ENCODE measurements around the gene UTP4. TPM values are rescaled to one million over a fixed set of nuclear protein-coding genes. Genes with fewer than 3 reads are reported as not detected.
A peak's percentile ranks its signal among the peaks of the same experiment; 100 is the strongest.

UTP4 gene
- total RNA-seq, 4 donors from 2014 or later, result 13.3 to 22.0 (median 15.0) TPM

- intact Hi-C loops (cut with DNase I; ENCODE audit: low total_unique reads), result no loop called here
- TF ChIP-seq, protein P1, sequence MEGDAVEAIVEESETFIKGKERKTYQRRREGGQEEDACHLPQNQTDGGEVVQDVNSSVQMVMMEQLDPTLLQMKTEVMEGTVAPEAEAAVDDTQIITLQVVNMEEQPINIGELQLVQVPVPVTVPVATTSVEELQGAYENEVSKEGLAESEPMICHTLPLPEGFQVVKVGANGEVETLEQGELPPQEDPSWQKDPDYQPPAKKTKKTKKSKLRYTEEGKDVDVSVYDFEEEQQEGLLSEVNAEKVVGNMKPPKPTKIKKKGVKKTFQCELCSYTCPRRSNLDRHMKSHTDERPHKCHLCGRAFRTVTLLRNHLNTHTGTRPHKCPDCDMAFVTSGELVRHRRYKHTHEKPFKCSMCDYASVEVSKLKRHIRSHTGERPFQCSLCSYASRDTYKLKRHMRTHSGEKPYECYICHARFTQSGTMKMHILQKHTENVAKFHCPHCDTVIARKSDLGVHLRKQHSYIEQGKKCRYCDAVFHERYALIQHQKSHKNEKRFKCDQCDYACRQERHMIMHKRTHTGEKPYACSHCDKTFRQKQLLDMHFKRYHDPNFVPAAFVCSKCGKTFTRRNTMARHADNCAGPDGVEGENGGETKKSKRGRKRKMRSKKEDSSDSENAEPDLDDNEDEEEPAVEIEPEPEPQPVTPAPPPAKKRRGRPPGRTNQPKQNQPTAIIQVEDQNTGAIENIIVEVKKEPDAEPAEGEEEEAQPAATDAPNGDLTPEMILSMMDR (IDR thresholded peaks at IDR 0.05), result no peak
- no peak for TF ChIP-seq POLR2A (IDR thresholded peaks at IDR 0.05)
- WGBS, 2 donors, result 1% methylated on average over 25 to 42 of the region's 80 CpGs
- H3K4me3 ChIP-seq (ENCODE audit: low read depth, poor library complexity, severe bottlenecking), result peak within 1 kb of the TSS; percentile 36
- DNase-seq (ENCODE audit: low spot score in 2 of 2), result peak in 1 of 2 donors; percentile 29
These were observed 26.7 kb upstream of the UTP4 start, which contains the start of gene HAS3 for GRCh38 chr16:69105501-69106361. TSS of gene HAS3 (plus strand) at chr16:69105653. CDS start at chr16:69109396, 3,743 bp downstream.

GRCh38 chr16:69106491-69107315 is 25.7 kb upstream of the UTP4 start:
- TF ChIP-seq POLR2A (IDR thresholded peaks at IDR 0.05), result no peak
- TF ChIP-seq, protein P1 (IDR thresholded peaks at IDR 0.05), result no peak

GRCh38 chr16:69107316-69107962 is 25.0 kb upstream of the UTP4 start:
- DNase-seq (ENCODE audit: low spot score in 2 of 2), result no peak
- intact Hi-C loops (cut with DNase I; ENCODE audit: low total_unique reads), result no loop called here
- 4 to 5% methylated on average over 20 of the region's 52 CpGs for WGBS, 2 donors
- H3K4me3 ChIP-seq (ENCODE audit: low read depth, poor library complexity, severe bottlenecking), result peak overlapping the region; percentile 3
- no peak for TF ChIP-seq POLR2A (IDR thresholded peaks at IDR 0.05)
- TF ChIP-seq, protein P1 (IDR thresholded peaks at IDR 0.05), result no peak

More at GRCh38 chr16:69106491-69107315, 25.7 kb upstream of the UTP4 start:
- 0 to 2% methylated on average over 15 to 32 of the region's 55 CpGs for WGBS, 2 donors
- intact Hi-C loops (cut with DNase I; ENCODE audit: low total_unique reads), result no loop called here
- no peak for DNase-seq (ENCODE audit: low spot score in 2 of 2)
- H3K4me3 ChIP-seq (ENCODE audit: low read depth, poor library complexity, severe bottlenecking), result peak overlapping the region; percentile 0

- intact Hi-C loops (cut with DNase I; ENCODE audit: low total_unique reads), result no loop called here
- H3K4me3 ChIP-seq (ENCODE audit: low read depth, poor library complexity, severe bottlenecking), result no peak overlapping the region
- 66 to 70% methylated on average over 9 of the region's 9 CpGs for WGBS, 2 donors
- TF ChIP-seq, protein P1 (IDR thresholded peaks at IDR 0.05), result no peak
- TF ChIP-seq POLR2A (IDR thresholded peaks at IDR 0.05), result no peak
- no peak for DNase-seq (ENCODE audit: low spot score in 2 of 2)
These were observed 24.2 kb upstream of the UTP4 start for GRCh38 chr16:69108064-69108904.

GRCh38 chr16:69108905-69109252 is 23.6 kb upstream of the UTP4 start:
- WGBS, 2 donors, result 87% methylated on average over 4 of the region's 4 CpGs
- DNase-seq (ENCODE audit: low spot score in 2 of 2), result no peak
- intact Hi-C loops (cut with DNase I; ENCODE audit: low total_unique reads), result no loop called here
- no peak overlapping the region for H3K4me3 ChIP-seq (ENCODE audit: low read depth, poor library complexity, severe bottlenecking)
- no peak for TF ChIP-seq POLR2A (IDR thresholded peaks at IDR 0.05)
- TF ChIP-seq, protein P1 (IDR thresholded peaks at IDR 0.05), result no peak

Measured in lower leg skin (tissue), 4 donors.